ENCODE results near the gene TYW1. TPM values are rescaled to one million over a fixed set of nuclear protein-coding genes. Genes with fewer than 3 reads are reported as not detected.
A peak's percentile ranks its signal among the peaks of the same experiment; 100 is the strongest.

TYW1 gene
- total and polyA plus RNA-seq, 2 of the 8 experiments (the other 6 are each of a cell fraction or from before 2014, with no cell fraction given) = 8.8 to 16.2 TPM

DNA sequence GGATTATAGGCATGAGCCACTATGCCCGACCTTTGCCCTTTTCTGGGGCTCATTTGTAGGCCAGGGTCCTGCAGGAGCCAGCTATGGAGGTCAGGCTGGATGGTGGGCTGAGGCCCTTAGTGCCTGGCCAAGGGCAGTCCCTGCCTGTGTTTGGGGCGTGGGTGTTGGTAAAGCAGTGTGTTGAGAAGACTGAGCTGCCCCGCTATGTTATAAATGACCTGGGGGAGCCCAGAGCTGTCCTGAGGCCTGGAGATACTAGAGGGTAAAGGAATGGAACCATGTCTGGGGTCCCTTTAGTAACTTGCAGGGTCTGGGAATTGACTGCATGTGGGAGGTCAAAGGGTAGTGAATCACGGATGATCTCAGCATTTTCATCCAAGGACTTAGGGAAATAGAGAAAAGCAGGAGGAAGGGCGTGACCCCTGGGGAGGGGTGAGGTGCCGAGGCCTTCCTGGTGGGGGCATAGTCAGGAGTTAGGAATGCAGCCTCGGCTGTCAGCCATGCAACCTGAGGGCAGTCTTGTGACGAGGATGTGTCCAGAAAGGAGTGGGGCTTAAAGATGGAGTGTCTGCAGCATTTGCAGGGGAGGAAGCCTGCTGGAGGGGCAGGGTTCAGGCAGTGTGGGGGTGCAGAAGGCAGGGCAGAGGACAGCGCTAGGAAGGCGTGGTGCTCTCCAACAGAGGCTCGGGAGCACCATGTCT, 44.1 kb upstream of the TYW1 start:
- Histone ChIP-seq H3K18ac (ENCODE audit: extremely low read depth, low read length) (no peak overlapping the region), H4K20me1 (replicated peaks in 1 of 2; ENCODE audit: control insufficient read depth in 1 of 2, insufficient read depth in 2 of 2, low read length in 2 of 2) (no peaks in the 10 kb centered on the region), H3K27me3 (replicated peaks in 1 of 4; ENCODE audit: control insufficient read depth in 3 of 4, extremely low read depth in 1 of 4, insufficient read depth in 3 of 4, low read length in 3 of 4) (no peaks in the 10 kb centered on the region), H3K4ac (replicated peaks; ENCODE audit: insufficient read length, low read depth, low read length) (no peak overlapping the region), H3K79me2 (ENCODE audit: control insufficient read depth in 1 of 2, insufficient read depth in 2 of 2, low read length in 2 of 2) (no peaks in the 10 kb centered on the region), H3K14ac (ENCODE audit: insufficient read length) (no peak overlapping the region), H3K79me1 (ENCODE audit: low read depth, low read length) (no peaks in the 10 kb centered on the region), H2BK20ac (ENCODE audit: low read length) (no peak overlapping the region), H3K9ac (replicated peaks in 1 of 4; ENCODE audit: extremely low read depth in 1 of 4, low read depth in 3 of 4, low read length in 3 of 4) (0 out of 7 replicates have a peak overlapping the region, but pooled peaks of 1 of the 4 experiments have one; percentile 1), H3K27ac (ENCODE audit: low read depth, low read length) (no peak overlapping the region; the same call in 1 of the 2 replicates), H3K9me3 (ENCODE audit: insufficient read depth in 2 of 2, low read depth in 1 of 2, low read length in 1 of 2) (no peaks in the 10 kb centered on the region), H3K4me3 (ENCODE audit: extremely low read depth in 1 of 4, insufficient read depth in 2 of 4, low read depth in 3 of 4, low read length in 4 of 4) (no peak overlapping the region), H4K5ac (ENCODE audit: insufficient read length, low read depth, low read length) (no peak overlapping the region), H2BK15ac (ENCODE audit: low read length) (no peak overlapping the region), H4K91ac (replicated peaks; ENCODE audit: insufficient read length, low read length) (no peak overlapping the region), H2AK5ac (ENCODE audit: low read depth, low read length) (no peak overlapping the region), H2BK12ac (ENCODE audit: low read depth, low read length) (no peak overlapping the region), H3K4me2 (ENCODE audit: insufficient read depth in 1 of 2, low read depth in 2 of 2, low read length in 2 of 2) (no peak overlapping the region), H3K56ac (replicated peaks; ENCODE audit: insufficient read length, low read depth, low read length) (no peak overlapping the region), H2BK5ac (ENCODE audit: low read depth, low read length) (no peak overlapping the region; the same call in 1 of the 2 replicates), H2AFZ (ENCODE audit: low read length) (no peak overlapping the region), H3K23ac (ENCODE audit: insufficient read length) (no peak overlapping the region), H2BK120ac (replicated peaks; ENCODE audit: low read depth, low read length) (no peak overlapping the region), H4K8ac (ENCODE audit: extremely low read depth, insufficient read depth, low read length) (peak overlapping the region; percentile 64; the same call in 1 of the 2 replicates), H3K4me1 (replicated peaks in 1 of 4; ENCODE audit: control insufficient read depth in 3 of 4, insufficient read depth in 4 of 4, low read length in 3 of 4) (no peaks in the 10 kb centered on the region; a peak in 3 of 7 replicates), H3K23me2 (ENCODE audit: low read depth, low read length) (no peaks in the 10 kb centered on the region), H3K36me3 (ENCODE audit: control insufficient read depth in 2 of 4, insufficient read depth in 4 of 4, low read length in 3 of 4) (peaks cover 10 to 72% (median 47%) of the 10 kb centered on the region in 4 experiments)
- DNase-seq (ENCODE audit: low read depth in 1 of 2, low spot score in 2 of 2) (peak in 1 of 2 experiments; percentile 49), FAIRE-seq (no peak)
- 82% methylated on average over 11 of the region's 11 CpGs; no CpG with 5 or more reads in 1 of the 2 experiments for WGBS, 2 experiments (ENCODE audit: extremely low coverage in 1 of 2, insufficient coverage in 1 of 2, insufficient read length in 1 of 2, insufficient replicate concordance in 2 of 2, low coverage in 1 of 2, low lambda C conversion rate in 2 of 2, missing lambda C conversion rate in 1 of 2)
- no peak for TF ChIP-seq RAD21 (IDR thresholded peaks at IDR 0.05 in 1 of 2, conservative IDR thresholded peaks at IDR 0.05 in 1 of 2; ENCODE audit: low read depth in 2 of 2, low read length in 2 of 2)
- TF ChIP-seq POLR2AphosphoS5 (IDR thresholded peaks at IDR 0.05; ENCODE audit: low read depth, low read length) = no peak
- TF ChIP-seq JUN (IDR thresholded peaks at IDR 0.05; ENCODE audit: low read depth, low read length) = no peak
- TF ChIP-seq NANOG (IDR thresholded peaks at IDR 0.05; ENCODE audit: insufficient read depth, low read depth, low read length, poor library complexity, severe bottlenecking) = no peak
- TF ChIP-seq TBP (IDR thresholded peaks at IDR 0.05; ENCODE audit: low read depth, low read length) = no peak
- no peak for TF ChIP-seq SIN3A (conservative IDR thresholded peaks at IDR 0.05 in 1 of 2, IDR thresholded peaks at IDR 0.05 in 1 of 2; ENCODE audit: low read depth in 1 of 2, low read length in 2 of 2)
- no peak for TF ChIP-seq EGR1 (IDR thresholded peaks at IDR 0.05; ENCODE audit: borderline replicate concordance, low read depth, low read length)
- ChIA-PET CTCF (ENCODE audit: partially characterized antibody) (interaction anchor here (0.8 to 1.5 kb wide), 5 partner anchors 10 to 128 kb away, joined by 3 to 6 read pairs (median 3); no protein-coding TSS in a partner anchor), POLR2A (ENCODE audit: partially characterized antibody) (interaction anchor here (1.3 to 1.8 kb wide), 2 partner anchors 9 to 10 kb away, joined by 4 to 5 read pairs; no protein-coding TSS in a partner anchor)

Measured in H1 (cell line).